GM18505 (cell line): Measurements from ENCODE around the gene C11orf86.

Experiments used
- ATAC-seq: cut with Tn5 transposase; IDR thresholded peaks from one replicate; pipeline ENCODE4 v1.9.1; 2021; ENCODE audit not compliant: unreplicated experiment
- POLR2A ChIP-seq: IDR thresholded peaks from 4 replicates; pipeline ENCODE4 v1.6.1; 2011; ENCODE audit warnings: borderline replicate concordance; ENCODE audit not compliant: insufficient read depth, insufficient read length; ENCODE audit errors: extremely low read depth

The C11orf86 gene

GRCh38 chr11:66971488-66971887 lies 3.6 kb upstream of the C11orf86 start:
- TF ChIP-seq POLR2A = no peak
- ATAC-seq = no peak

- ATAC-seq = no peak
- TF ChIP-seq POLR2A = no peak
These were observed 1.0 kb upstream of the C11orf86 start for GRCh38 chr11:66973956-66974580.

GRCh38 chr11:66975405-66976027 lies 412 bp downstream of the C11orf86 start:
- TF ChIP-seq POLR2A = no peak

GRCh38 chr11:66976028-66976467 lies 944 bp downstream of the C11orf86 start:
- no peak for TF ChIP-seq POLR2A
- no peak for ATAC-seq

More at GRCh38 chr11:66975405-66976027, 412 bp downstream of the C11orf86 start:
- no peak for ATAC-seq

GRCh38 chr11:66976925-66977324 lies 1.8 kb downstream of the C11orf86 start:
- no peak for TF ChIP-seq POLR2A
- no peak for ATAC-seq

- no peak for ATAC-seq
- no peak for TF ChIP-seq POLR2A
These were observed 3.1 kb downstream of the C11orf86 start for GRCh38 chr11:66978229-66978628.

GRCh38 chr11:66978717-66979116 lies 3.6 kb downstream of the C11orf86 start:
- no peak for ATAC-seq
- no peak for TF ChIP-seq POLR2A

- no peak for ATAC-seq
- no peak for TF ChIP-seq POLR2A
These were observed 4.4 kb downstream of the C11orf86 start for GRCh38 chr11:66979336-66979980.

- no peak for ATAC-seq
- no peak for TF ChIP-seq POLR2A
These were observed 7.0 kb downstream of the C11orf86 start for GRCh38 chr11:66981976-66982578.

GRCh38 chr11:66983275-66983924 lies 8.3 kb downstream of the C11orf86 start:
- no peak for TF ChIP-seq POLR2A
- ATAC-seq = no peak

- ATAC-seq = no peak
- no peak for TF ChIP-seq POLR2A
These were observed 10.5 kb downstream of the C11orf86 start for GRCh38 chr11:66985508-66986177.

GRCh38 chr11:66986178-66986545 lies 11.1 kb downstream of the C11orf86 start:
- no peak for ATAC-seq
- TF ChIP-seq POLR2A = no peak

GRCh38 chr11:66987158-66987620 lies 12.1 kb downstream of the C11orf86 start:
- ATAC-seq = no peak

More at GRCh38 chr11:66987158-66987620, 12.1 kb downstream of the C11orf86 start:
- TF ChIP-seq POLR2A = no peak
